Smooth muscle cell (in vitro differentiated cells): ENCODE results near the gene TMEM208. TPM values are rescaled to one million over a fixed set of nuclear protein-coding genes. Genes with fewer than 3 reads are reported as not detected.

Experiments used
- DNase-seq: peaks from one replicate; lab custom pipeline; 2025; ENCODE audit not compliant: unreplicated experiment; lab: John Stamatoyannopoulos, UW
- H2AFZ ChIP-seq: fragments of 200-600 bp; sonication (generic); 2 replicates; pipeline ENCODE4 v1.6.0; 2016; ENCODE audit warnings: antibody characterized with exemption, low read depth, mild to moderate bottlenecking
- H3F3A ChIP-seq: fragments of 200-600 bp; sonication (generic); 2 replicates; pipeline ENCODE4 v1.6.0; 2017; ENCODE audit warnings: antibody characterized with exemption, low read depth
- H3K27ac ChIP-seq: fragments of 200-600 bp; sonication (generic); 2 replicates; pipeline ENCODE4 v1.5.1; 2016; ENCODE audit warnings: low read depth, mild to moderate bottlenecking
- H3K27me3 ChIP-seq: fragments of 200-600 bp; sonication (generic); 2 replicates; pipeline ENCODE4 v1.6.1; 2016; ENCODE audit warnings: low read depth, mild to moderate bottlenecking
- H3K36me3 ChIP-seq: fragments of 200-600 bp; sonication (generic); 2 replicates; pipeline ENCODE4 v1.5.1; 2016; ENCODE audit warnings: low read depth
- H3K4me1 ChIP-seq: fragments of 200-600 bp; sonication (generic); 2 replicates; pipeline ENCODE4 v1.5.1; 2016; ENCODE audit warnings: low read depth
- H3K4me2 ChIP-seq: fragments of 200-600 bp; sonication (generic); 2 replicates; pipeline ENCODE4 v1.6.0; 2016; ENCODE audit warnings: mild to moderate bottlenecking
- H3K4me3 ChIP-seq: fragments of 200-600 bp; sonication (generic); 2 replicates; pipeline ENCODE4 v1.5.1; 2016; ENCODE audit warnings: mild to moderate bottlenecking
- H3K79me2 ChIP-seq: fragments of 200-600 bp; sonication (generic); 2 replicates; pipeline ENCODE4 v1.6.0; 2016; ENCODE audit warnings: low read depth, mild to moderate bottlenecking
- H3K9ac ChIP-seq: fragments of 200-600 bp; sonication (generic); 2 replicates; pipeline ENCODE4 v1.6.0; 2016; ENCODE audit warnings: low read depth
- H3K9me3 ChIP-seq: fragments of 200-600 bp; sonication (generic); replicated peaks from 2 replicates; pipeline ENCODE4 v1.5.1; 2016; ENCODE audit warnings: low read depth
- H4K20me1 ChIP-seq: fragments of 200-600 bp; sonication (generic); 2 replicates; pipeline ENCODE4 v1.6.0; 2016; ENCODE audit warnings: low read depth
- WGBS: methylation state at CpG from one replicate; pipeline ENCODE4 v1.1.7; 2016; ENCODE audit warnings: low lambda C conversion rate; 5-methylcytosine and 5-hydroxymethylcytosine counted together
- polyA plus RNA-seq: library from polyadenylated mRNA; unstranded; fragments of >200 nt; fragmentation: Nextera tagmentation; extraction: Ambion mirVana; gene quantifications from 2 replicates; pipeline ENCODE4 v1.2.1, GENCODE V29; 2016
- total RNA-seq: library from RNA; depleted of rRNA; stranded (reverse); fragments of >200 nt; gene quantifications from 2 replicates; pipeline ENCODE4 v1.2.3, GENCODE V29; 2014
- TF ChIP-seq, protein P1 (sequence below): fragments of 200-600 bp; sonication (generic); IDR thresholded peaks from 2 replicates; pipeline ENCODE4 v1.5.1; 2017; ENCODE audit warnings: borderline replicate concordance, mild to moderate bottlenecking, antibody characterized with exemption; ENCODE audit not compliant: insufficient read depth, poor library complexity, severe bottlenecking

Gene TMEM208
- total and polyA plus RNA-seq, 2 experiments from 2014 or later, result 45.4 to 171 TPM

DNA sequence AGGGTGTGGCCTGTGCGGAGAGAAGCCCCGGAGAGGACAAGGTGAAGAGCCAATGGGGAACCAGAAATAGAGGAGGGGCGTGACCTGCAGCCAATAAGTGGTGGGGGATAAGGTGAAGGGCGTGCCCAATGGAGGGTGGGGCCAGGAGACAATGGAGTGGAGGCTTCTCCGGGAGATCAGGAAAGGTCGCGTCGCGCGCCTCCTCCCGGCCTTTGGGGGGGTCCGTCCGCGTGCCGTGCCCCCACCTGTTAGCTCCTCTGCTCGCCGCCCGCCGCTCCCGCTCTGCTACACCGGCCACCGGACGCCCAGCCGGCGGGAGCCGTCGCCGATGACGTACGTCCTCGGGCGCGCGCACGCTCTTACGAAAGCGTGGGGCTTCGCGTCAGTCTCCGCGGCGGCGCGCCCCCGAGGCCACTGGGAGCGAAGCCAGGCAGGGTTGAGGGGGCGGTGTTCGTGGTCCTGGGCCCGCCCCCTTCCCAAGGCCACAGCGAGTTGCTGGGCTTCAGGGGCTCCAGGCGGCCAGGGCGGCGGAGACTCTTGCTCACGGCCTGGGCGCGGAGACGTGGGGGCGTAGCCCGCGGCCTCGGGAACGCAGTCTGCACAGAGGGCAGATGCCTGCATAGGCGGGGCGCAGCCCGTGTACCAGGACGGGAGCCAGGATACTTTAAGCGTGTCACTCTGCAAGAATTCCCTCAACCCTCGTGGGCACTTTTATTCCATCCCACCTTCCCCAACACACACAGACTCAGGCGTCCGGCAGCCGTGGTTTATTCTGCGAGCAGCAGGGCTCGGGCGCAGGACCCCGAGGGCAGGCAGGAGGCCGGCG is 43.1 kb upstream of the TMEM208 start, which contains the start of gene MATCAP1:
TSS of gene MATCAP1 (minus strand) at position 337 of the 826 bp plus-strand sequence. CDS start 3,353 bp downstream, outside the sequence.
- H2AFZ ChIP-seq, result peak within 1 kb of the TSS; percentile 43
- peak within 1 kb of the TSS; percentile 90 for H3K4me2 ChIP-seq
- WGBS, result under 1% methylated on average over 63 of the region's 77 CpGs
- H3K27me3 ChIP-seq, result no peaks in the 10 kb centered on the region
- DNase-seq, result peak; percentile 94
- H3K79me2 ChIP-seq, result peaks cover 10% of the 10 kb centered on the region
- peak within 1 kb of the TSS; percentile 96 for H3K9ac ChIP-seq
- H3K4me3 ChIP-seq, result peak within 1 kb of the TSS; percentile 63
- H3K4me1 ChIP-seq, result peaks cover 13% of the 10 kb centered on the region
- TF ChIP-seq, protein P1, sequence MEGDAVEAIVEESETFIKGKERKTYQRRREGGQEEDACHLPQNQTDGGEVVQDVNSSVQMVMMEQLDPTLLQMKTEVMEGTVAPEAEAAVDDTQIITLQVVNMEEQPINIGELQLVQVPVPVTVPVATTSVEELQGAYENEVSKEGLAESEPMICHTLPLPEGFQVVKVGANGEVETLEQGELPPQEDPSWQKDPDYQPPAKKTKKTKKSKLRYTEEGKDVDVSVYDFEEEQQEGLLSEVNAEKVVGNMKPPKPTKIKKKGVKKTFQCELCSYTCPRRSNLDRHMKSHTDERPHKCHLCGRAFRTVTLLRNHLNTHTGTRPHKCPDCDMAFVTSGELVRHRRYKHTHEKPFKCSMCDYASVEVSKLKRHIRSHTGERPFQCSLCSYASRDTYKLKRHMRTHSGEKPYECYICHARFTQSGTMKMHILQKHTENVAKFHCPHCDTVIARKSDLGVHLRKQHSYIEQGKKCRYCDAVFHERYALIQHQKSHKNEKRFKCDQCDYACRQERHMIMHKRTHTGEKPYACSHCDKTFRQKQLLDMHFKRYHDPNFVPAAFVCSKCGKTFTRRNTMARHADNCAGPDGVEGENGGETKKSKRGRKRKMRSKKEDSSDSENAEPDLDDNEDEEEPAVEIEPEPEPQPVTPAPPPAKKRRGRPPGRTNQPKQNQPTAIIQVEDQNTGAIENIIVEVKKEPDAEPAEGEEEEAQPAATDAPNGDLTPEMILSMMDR, result no peak
- H3K27ac ChIP-seq, result peak within 1 kb of the TSS; percentile 94
- H4K20me1 ChIP-seq, result peaks cover 24% of the 10 kb centered on the region
- H3K36me3 ChIP-seq, result no peaks in the 10 kb centered on the region
- H3F3A ChIP-seq, result no peaks in the 10 kb centered on the region
- no peaks in the 10 kb centered on the region for H3K9me3 ChIP-seq

DNA sequence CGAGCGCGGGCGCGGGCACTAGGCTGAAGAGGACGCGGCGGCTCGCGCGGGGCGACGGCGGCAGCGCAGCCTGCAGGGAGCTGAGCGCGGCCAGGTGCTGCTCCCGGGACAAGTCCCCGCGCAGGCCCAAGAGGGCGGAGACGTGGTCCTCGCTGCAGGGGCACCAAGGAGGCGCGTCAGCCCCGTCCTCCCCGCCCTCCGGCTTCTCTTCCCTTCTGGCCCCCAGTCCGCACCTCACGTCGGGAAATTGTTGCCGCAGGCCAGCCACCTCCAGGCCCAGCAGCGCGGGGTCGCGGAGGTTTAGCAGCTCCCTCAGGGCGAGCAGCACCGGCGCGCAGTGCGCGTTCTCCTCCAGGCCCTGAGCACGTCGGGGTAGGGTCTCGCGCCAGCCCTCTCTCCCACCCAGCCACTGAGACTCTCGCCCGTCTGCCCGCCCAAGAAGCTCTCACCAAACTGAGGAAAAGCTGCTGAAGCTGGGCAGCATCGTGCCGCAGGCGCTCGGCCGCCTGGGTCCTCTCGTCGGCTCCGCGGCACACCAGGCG is 42.4 kb upstream of the TMEM208 start:
- TF ChIP-seq, protein P1, result no peak
- Histone ChIP-seq H3K9ac (no peak overlapping the region), H3K36me3 (no peaks in the 10 kb centered on the region), H3K27me3 (no peaks in the 10 kb centered on the region), H3K9me3 (no peaks in the 10 kb centered on the region), H3K4me3 (peak overlapping the region; percentile 63), H4K20me1 (peaks cover 18% of the 10 kb centered on the region), H3K79me2 (peaks cover 10% of the 10 kb centered on the region), H2AFZ (no peak overlapping the region), H3K4me2 (peak overlapping the region; percentile 90), H3K27ac (peak overlapping the region; percentile 94), H3K4me1 (peaks cover 13% of the 10 kb centered on the region), H3F3A (no peaks in the 10 kb centered on the region)
- WGBS, result 12% methylated on average over 43 of the region's 59 CpGs
- DNase-seq, result no peak

DNA sequence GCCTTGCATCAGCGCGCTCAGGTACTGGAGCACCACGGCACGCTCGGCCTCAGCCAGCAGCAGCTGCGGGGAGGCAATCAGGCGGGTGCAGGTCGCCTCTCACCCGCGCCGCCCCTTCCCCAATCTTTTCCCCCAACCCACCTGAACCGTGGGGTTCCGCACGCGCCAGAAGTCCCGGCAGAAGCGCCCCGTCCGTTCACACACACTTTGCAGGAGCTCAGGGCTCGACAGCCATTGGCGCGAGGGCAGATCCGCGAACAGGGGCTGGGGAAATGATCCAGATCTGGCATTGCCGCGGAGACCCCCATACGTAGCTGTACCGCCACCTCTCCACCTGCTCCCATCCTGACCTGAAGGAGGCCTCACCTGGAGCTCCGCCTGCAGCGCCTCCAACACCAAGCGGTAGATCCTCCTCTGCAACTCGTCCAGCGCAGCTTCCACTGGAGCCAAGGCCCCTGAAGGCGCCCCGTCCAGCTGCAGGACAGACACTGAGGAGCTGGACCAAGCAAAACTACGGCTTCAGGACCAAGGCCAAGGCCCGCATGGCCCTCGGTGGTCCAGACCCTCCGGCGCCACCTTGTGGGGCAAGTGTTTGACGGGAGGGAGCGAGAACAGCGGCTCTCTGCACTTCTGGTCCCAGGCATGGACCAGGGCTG is 41.8 kb upstream of the TMEM208 start:
- Histone ChIP-seq H3K36me3 (no peaks in the 10 kb centered on the region), H3K4me1 (peaks cover 13% of the 10 kb centered on the region), H4K20me1 (peaks cover 12% of the 10 kb centered on the region), H3K9me3 (no peaks in the 10 kb centered on the region), H2AFZ (no peak overlapping the region), H3K27me3 (no peaks in the 10 kb centered on the region), H3K4me2 (peak overlapping the region; percentile 90), H3K4me3 (peak overlapping the region; percentile 63), H3K9ac (no peak overlapping the region), H3K79me2 (peaks cover 10% of the 10 kb centered on the region), H3K27ac (no peak overlapping the region), H3F3A (no peaks in the 10 kb centered on the region)
- TF ChIP-seq, protein P1, result peak; percentile 80
- peak; percentile 78 for DNase-seq
- 25% methylated on average over 43 of the region's 43 CpGs for WGBS
